K562 (cell line): Measurements from ENCODE around the gene FRMD4A. TPM values are rescaled to one million over a fixed set of nuclear protein-coding genes. Genes with fewer than 3 reads are reported as not detected.

ENCODE experiments used
- ATAC-seq: fragments of 200-7000 bp; cut with Tn5 transposase; 3 replicates; pipeline ENCODE4 v1.9.1; 2020; ENCODE audit warnings: moderate library complexity
- BruUV-seq: library from RNA; stranded (reverse); fragments of 400-500 nt; replicated peaks from 2 replicates; lab custom pipeline; 2021; lab: Mats Ljungman, UMichigan
- CTCF ChIA-PET: fragments of 300-600 bp; formaldehyde crosslinking; extraction: SDS; loops from one replicate; lab custom pipeline; 2021; ENCODE audit warnings: low intra/inter-chr PET ratio; lab: Yijun Ruan, JAX
- POLR2A ChIA-PET: fragments of 300-600, 350-650 bp; sonication (Branson Sonifier 250); formaldehyde crosslinking; extraction: SDS; loops from one replicate; lab custom pipeline; 2021; ENCODE audit warnings: antibody characterized with exemption, inconsistent platforms; lab: Yijun Ruan, JAX
- DNase-seq, 4 experiments: peaks; one replicate each; pipeline versions ENCODE4 v3.0.0 to v3.0.0-alpha.2; 2011 to 2018; ENCODE audit warnings: low spot score in 3 of 4, mixed read lengths in 3 of 4; ENCODE audit errors: extremely low read depth in 1 of 4
- FAIRE-seq: peaks from 2 replicates; lab custom pipeline; 2011; peaks lifted over from hg19 to GRCh38; lab: Jason Lieb, UNC
- H2AFZ ChIP-seq: 2 replicates; pipeline ENCODE4 v1.6.0; 2011; ENCODE audit warnings: low read depth, low read length, control low read depth, inconsistent platforms
- H3K27ac ChIP-seq: fragments of 200-600 bp; 3 replicates; pipeline ENCODE4 v1.8.0; 2011; ENCODE audit warnings: low read depth, mild to moderate bottlenecking, control low read depth, inconsistent platforms, low read length, moderate library complexity, mixed read lengths; ENCODE audit errors: extremely low read depth
- H3K27me3 ChIP-seq, 2 experiments: fragments of 300-600 bp in 1 of 2; 2 replicates in 1 of 2; 3 replicates in 1 of 2; pipeline versions ENCODE4 v1.6.0 to v1.8.0; 2011; ENCODE audit warnings: inconsistent platforms in 2 of 2, low read length in 2 of 2, mild to moderate bottlenecking in 1 of 2, mixed read lengths in 1 of 2, moderate library complexity in 1 of 2; ENCODE audit not compliant: control insufficient read depth in 2 of 2, insufficient read depth in 2 of 2
- H3K36me3 ChIP-seq: fragments of 300-600 bp; 3 replicates; pipeline ENCODE4 v1.8.0; 2011; ENCODE audit warnings: mild to moderate bottlenecking, low read length, inconsistent platforms; ENCODE audit not compliant: control insufficient read depth, insufficient read depth
- H3K4me1 ChIP-seq, 2 experiments: fragments of 200-600 bp in 1 of 2; replicated peaks in 1 of 2; 2 replicates in 1 of 2; 3 replicates in 1 of 2; pipeline versions ENCODE4 v1.5.1 to v1.8.0; 2011; ENCODE audit warnings: inconsistent platforms in 2 of 2, low read length in 2 of 2, mild to moderate bottlenecking in 1 of 2, mixed read lengths in 1 of 2, moderate library complexity in 1 of 2; ENCODE audit not compliant: control insufficient read depth in 2 of 2, insufficient read depth in 2 of 2
- H3K4me2 ChIP-seq: 2 replicates; pipeline ENCODE4 v1.6.1; 2011; ENCODE audit warnings: low read length, control low read depth, inconsistent platforms, mixed read lengths; ENCODE audit not compliant: insufficient read depth
- H3K4me3 ChIP-seq: fragments of 200-600 bp; sonication (generic), shearing (Covaris generic); 2 replicates; pipeline ENCODE4 v1.5.1; 2016; ENCODE audit warnings: control low read depth, inconsistent platforms
- H3K79me2 ChIP-seq: fragments of 200-600 bp; 3 replicates; pipeline ENCODE4 v1.8.0; 2011; ENCODE audit warnings: low read length, inconsistent platforms; ENCODE audit not compliant: control insufficient read depth, insufficient read depth
- H3K9ac ChIP-seq, 2 experiments: 2 replicates each; pipeline versions ENCODE4 v1.6.0 to v1.6.1; 2011; ENCODE audit warnings: low read depth in 2 of 2, low read length in 2 of 2, control low read depth in 1 of 2, inconsistent platforms in 1 of 2, mild to moderate bottlenecking in 1 of 2, mixed read lengths in 1 of 2; ENCODE audit not compliant: insufficient read depth in 1 of 2
- H3K9me1 ChIP-seq: one replicate; pipeline ENCODE4 v1.6.0; 2011; ENCODE audit warnings: inconsistent platforms, mild to moderate bottlenecking, low read length, moderate library complexity; ENCODE audit not compliant: control insufficient read depth, insufficient read depth
- H3K9me3 ChIP-seq: replicated peaks from 2 replicates; pipeline ENCODE4 v1.5.1; 2011; ENCODE audit warnings: low read depth, low read length, inconsistent platforms; ENCODE audit not compliant: control insufficient read depth, insufficient read depth
- H4K20me1 ChIP-seq: replicated peaks from 2 replicates; pipeline ENCODE4 v1.6.1; 2011; ENCODE audit warnings: low read length, inconsistent platforms, mixed read lengths; ENCODE audit not compliant: control insufficient read depth, insufficient read depth
- BRD9 ChIP-seq: fragments of 450-650 bp; IDR thresholded peaks from 2 replicates; pipeline ENCODE4 v1.6.1; 2018; ENCODE audit warnings: low read depth; ENCODE audit not compliant: partially characterized antibody
- DNMT1 ChIP-seq: fragments of 450-650 bp; IDR thresholded peaks from 2 replicates; pipeline ENCODE4 v1.6.1; 2016; ENCODE audit warnings: antibody characterized with exemption, mild to moderate bottlenecking
- ETV6 ChIP-seq, 3 experiments: fragments of 150-350 bp in 1 of 3; sonication (generic) in 1 of 3; formaldehyde crosslinking in 1 of 3; IDR thresholded peaks; 2 replicates each; pipeline versions ENCODE4 v1.6.1 to v1.8.0; 2014 to 2022; ENCODE audit warnings: borderline replicate concordance in 2 of 3, low read depth in 2 of 3, antibody characterized with exemption in 1 of 3, low read length in 1 of 3, mild to moderate bottlenecking in 1 of 3, missing genetic modification reagents in 1 of 3
- HMG20A ChIP-seq: fragments of 450-650 bp; formaldehyde crosslinking; conservative IDR thresholded peaks from 2 replicates; pipeline ENCODE4 v1.4.0; 2020; ENCODE audit warnings: mild to moderate bottlenecking, mixed read lengths
- JUND ChIP-seq, 2 experiments: IDR thresholded peaks; 2 replicates in 1 of 2; 3 replicates in 1 of 2; pipeline ENCODE4 v1.6.1; 2011; ENCODE audit warnings: borderline replicate concordance in 2 of 2, low read depth in 2 of 2, low read length in 2 of 2, improper control_type of control experiment in 1 of 2, missing biosample characterization in 1 of 2, missing genetic modification characterization in 1 of 2, missing genetic modification reagents in 1 of 2
- MXD1 ChIP-seq: fragments of 250-450 bp; sonication (Bioruptor Pico); IDR thresholded peaks from 2 replicates; pipeline ENCODE4 v1.8.0; 2021; ENCODE audit warnings: borderline replicate concordance, mild to moderate bottlenecking, moderate library complexity; ENCODE audit not compliant: poor library complexity, severe bottlenecking
- NUFIP1 ChIP-seq: fragments of 450-650 bp; IDR thresholded peaks from 2 replicates; pipeline ENCODE4 v1.6.1; 2018; ENCODE audit not compliant: partially characterized antibody
- POLR2AphosphoS2 ChIP-seq: IDR thresholded peaks from 2 replicates; pipeline ENCODE4 v1.6.1; 2012; ENCODE audit warnings: low read length, improper control_type of control experiment
- POLR2H ChIP-seq: IDR thresholded peaks from 2 replicates; pipeline ENCODE4 v1.6.1; 2016; ENCODE audit warnings: missing genetic modification characterization, low read depth, mild to moderate bottlenecking, control low read depth, missing compliant biosample characterization, moderate library complexity
- SMAD4 ChIP-seq: fragments of 250-450 bp; sonication (Bioruptor Pico); conservative IDR thresholded peaks from 2 replicates; pipeline ENCODE4 v1.8.0; 2021; ENCODE audit warnings: inconsistent platforms, mild to moderate bottlenecking, moderate library complexity
- SRSF7 ChIP-seq: fragments of 200-400 bp; formaldehyde crosslinking; optimal IDR thresholded peaks from 2 replicates; pipeline ENCODE3; 2017; ENCODE audit warnings: mild to moderate bottlenecking, low read depth, low read length
- TAF15 ChIP-seq: fragments of 200-400 bp; formaldehyde crosslinking; IDR thresholded peaks from 2 replicates; pipeline ENCODE4 v1.6.1; 2017; ENCODE audit warnings: mild to moderate bottlenecking, low read depth, low read length, moderate library complexity
- U2AF1 ChIP-seq: fragments of 200-400 bp; formaldehyde crosslinking; optimal IDR thresholded peaks from 2 replicates; pipeline ENCODE3; 2017; ENCODE audit warnings: mild to moderate bottlenecking, low read depth, low read length, moderate library complexity
- ZNF277 ChIP-seq: fragments of 250-450 bp; sonication (Bioruptor Pico); IDR thresholded peaks from 2 replicates; pipeline ENCODE4 v1.8.0; 2022; ENCODE audit warnings: inconsistent platforms, mild to moderate bottlenecking, moderate library complexity, borderline replicate concordance
- WGBS: fragments of 100-300 bp; shearing (Covaris generic); methylation state at CpG from one replicate; pipeline ENCODE4 v1.1.6; 2016; ENCODE audit warnings: low coverage, mixed read lengths; ENCODE audit not compliant: insufficient coverage; ENCODE audit errors: missing lambda C conversion rate; 5-methylcytosine and 5-hydroxymethylcytosine counted together
- in situ Hi-C: fragments of 300-500 bp; cut with MboI; formaldehyde crosslinking; loops from 4 replicates; pipeline ENCODE4 v1.15.0; 2018; ENCODE audit warnings: inconsistent platforms, mixed read lengths
- intact Hi-C: fragments of 100-400 bp; cut with micrococcal nuclease; formaldehyde crosslinking; loops from 2 replicates; pipeline ENCODE4 v1.14.2; 2022
- polyA plus RNA-seq, 8 experiments: library from polyadenylated mRNA; depleted of rRNA in 4 of 8; stranded (reverse) in 5 of 8; unstranded in 3 of 8; fragments of >200 nt; fragmentation: Nextera tagmentation in 2 of 8; fragmentation: Illumina TruSeq in 1 of 8; extraction: Ambion mirVana in 2 of 8; extraction: Trizol in 1 of 8; gene quantifications; 2 replicates each; pipeline versions ENCODE4 v1.2.1 to v1.2.3, GENCODE V29; 2011 to 2014; ENCODE audit warnings: inconsistent platforms in 1 of 8, missing spikeins in 1 of 8
- total RNA-seq, 7 experiments: library from RNA; depleted of rRNA in 6 of 7; stranded (reverse); fragments of >200 nt in 6 of 7; fragmentation: Illumina TruSeq in 2 of 7; extraction: Trizol in 2 of 7; gene quantifications; 2 replicates each; pipeline versions ENCODE4 v1.2.1 to v1.2.3, GENCODE V29; 2011 to 2021; ENCODE audit warnings: low replicate concordance in 1 of 7
- TF ChIP-seq, protein P1 (sequence below): fragments of 250-450 bp; sonication (Bioruptor Pico); IDR thresholded peaks from 2 replicates; pipeline ENCODE4 v1.4.0; 2020
- TF ChIP-seq, protein P2 (sequence below): fragments of 250-450 bp; sonication (Bioruptor Pico); IDR thresholded peaks from 2 replicates; pipeline ENCODE4 v1.5.0; 2020; ENCODE audit warnings: mild to moderate bottlenecking, borderline replicate concordance

FRMD4A gene
- total and polyA plus RNA-seq, 9 of the 15 experiments (the other 6 are each of a cell fraction or from before 2014, with no cell fraction given): 0.80 to 5.2 (median 3.0) TPM

DNA sequence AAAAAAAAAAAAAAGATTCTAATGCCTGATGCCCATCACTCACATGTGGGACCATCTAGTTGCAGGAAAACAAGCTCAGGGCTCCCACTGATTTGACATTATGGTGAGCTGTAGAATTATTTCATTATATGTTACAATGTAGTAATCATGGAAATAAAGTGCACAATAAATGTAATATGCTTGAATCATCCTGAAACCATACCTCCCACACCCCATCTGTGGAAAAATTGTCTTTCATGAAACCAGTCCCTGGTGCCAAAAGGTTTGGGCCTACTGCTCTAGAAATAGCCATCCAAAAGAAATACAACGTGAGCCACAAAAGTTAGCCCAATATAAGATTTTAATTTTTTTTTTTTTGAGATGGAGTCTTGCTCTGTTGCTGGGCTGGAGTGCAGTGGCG, 478.8 kb downstream of the FRMD4A start:
- FAIRE-seq: no peak
- CTCF ChIA-PET: no interaction called here
- TF ChIP-seq MXD1 (no peak), NUFIP1 (no peak), POLR2H (no peak), TAF15 (no peak), SMAD4 (CRISPR knock-in tag) (no peak), U2AF1 (no peak), POLR2AphosphoS2 (no peak), HMG20A (no peak), ETV6 (IDR thresholded peaks at IDR 0.05; ENCODE audit: borderline replicate concordance in 1 of 2, low read depth in 2 of 2, low read length in 1 of 2) (no peak), ETV6 (CRISPR knock-in tag; IDR thresholded peaks at IDR 0.05; ENCODE audit: borderline replicate concordance) (no peak), SRSF7 (no peak), BRD9 (no peak), JUND (IDR thresholded peaks at IDR 0.05; ENCODE audit: borderline replicate concordance, low read depth, low read length) (no peak), JUND (tag; IDR thresholded peaks at IDR 0.05; ENCODE audit: borderline replicate concordance, low read depth, low read length) (no peak), ZNF277 (CRISPR knock-in tag) (no peak), DNMT1 (no peak)
- TF ChIP-seq, protein P1, sequence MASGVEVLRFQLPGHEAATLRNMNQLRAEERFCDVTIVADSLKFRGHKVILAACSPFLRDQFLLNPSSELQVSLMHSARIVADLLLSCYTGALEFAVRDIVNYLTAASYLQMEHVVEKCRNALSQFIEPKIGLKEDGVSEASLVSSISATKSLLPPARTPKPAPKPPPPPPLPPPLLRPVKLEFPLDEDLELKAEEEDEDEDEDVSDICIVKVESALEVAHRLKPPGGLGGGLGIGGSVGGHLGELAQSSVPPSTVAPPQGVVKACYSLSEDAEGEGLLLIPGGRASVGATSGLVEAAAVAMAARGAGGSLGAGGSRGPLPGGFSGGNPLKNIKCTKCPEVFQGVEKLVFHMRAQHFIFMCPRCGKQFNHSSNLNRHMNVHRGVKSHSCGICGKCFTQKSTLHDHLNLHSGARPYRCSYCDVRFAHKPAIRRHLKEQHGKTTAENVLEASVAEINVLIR (CRISPR knock-in tag): no peak
- TF ChIP-seq, protein P2, sequence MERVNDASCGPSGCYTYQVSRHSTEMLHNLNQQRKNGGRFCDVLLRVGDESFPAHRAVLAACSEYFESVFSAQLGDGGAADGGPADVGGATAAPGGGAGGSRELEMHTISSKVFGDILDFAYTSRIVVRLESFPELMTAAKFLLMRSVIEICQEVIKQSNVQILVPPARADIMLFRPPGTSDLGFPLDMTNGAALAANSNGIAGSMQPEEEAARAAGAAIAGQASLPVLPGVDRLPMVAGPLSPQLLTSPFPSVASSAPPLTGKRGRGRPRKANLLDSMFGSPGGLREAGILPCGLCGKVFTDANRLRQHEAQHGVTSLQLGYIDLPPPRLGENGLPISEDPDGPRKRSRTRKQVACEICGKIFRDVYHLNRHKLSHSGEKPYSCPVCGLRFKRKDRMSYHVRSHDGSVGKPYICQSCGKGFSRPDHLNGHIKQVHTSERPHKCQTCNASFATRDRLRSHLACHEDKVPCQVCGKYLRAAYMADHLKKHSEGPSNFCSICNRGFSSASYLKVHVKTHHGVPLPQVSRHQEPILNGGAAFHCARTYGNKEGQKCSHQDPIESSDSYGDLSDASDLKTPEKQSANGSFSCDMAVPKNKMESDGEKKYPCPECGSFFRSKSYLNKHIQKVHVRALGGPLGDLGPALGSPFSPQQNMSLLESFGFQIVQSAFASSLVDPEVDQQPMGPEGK: no peak

More for the DNA sequence above, 478.8 kb downstream of the FRMD4A start:
- in situ Hi-C loops (no loop called here), intact Hi-C loops (no loop called here)
- no peaks in the 10 kb centered on the region for H3K36me3 ChIP-seq
- no TSS peak for BruUV-seq
- no peak overlapping the region for H2AFZ ChIP-seq
- no peak overlapping the region for H3K9ac ChIP-seq
- peaks cover 3 to 13% of the 10 kb centered on the region in 2 experiments; a peak in 4 of 5 replicates for H3K27me3 ChIP-seq
- H3K27ac ChIP-seq: no peak overlapping the region
- no peaks in the 10 kb centered on the region for H3K9me3 ChIP-seq
- no peak for ATAC-seq
- H3K4me1 ChIP-seq: no peaks in the 10 kb centered on the region
- POLR2A ChIA-PET: no interaction called here
- H3K4me3 ChIP-seq: no peak overlapping the region
- DNase-seq: no peak
- H4K20me1 ChIP-seq: no peaks in the 10 kb centered on the region; the same call in 1 of the 2 replicates
- no peaks in the 10 kb centered on the region for H3K9me1 ChIP-seq
- no peaks in the 10 kb centered on the region for H3K79me2 ChIP-seq
- H3K4me2 ChIP-seq: no peak overlapping the region
- WGBS: 0% methylated on average over 2 of the region's 2 CpGs
